Prostate gland (tissue), 2 donors: ENCODE measurements around the gene CSNK2A1.

Experiments
- POLR2A ChIP-seq: fragments of 450-650 bp; IDR thresholded peaks from one replicate; pipeline ENCODE4 v1.6.1; 2016; ENCODE audit warnings: antibody characterized with exemption, mild to moderate bottlenecking
- POLR2AphosphoS5 ChIP-seq: sonication (generic); formaldehyde crosslinking; IDR thresholded peaks from one replicate; pipeline ENCODE4 v1.6.1; 2017; ENCODE audit warnings: antibody characterized with exemption
- TF ChIP-seq, protein P1 (sequence below), 4 experiments: fragments of 200-600 bp in 2 of 4; fragments of 450-650 bp in 2 of 4; sonication (generic) in 2 of 4; IDR thresholded peaks; 1 replicate in 3 of 4; 2 replicates in 1 of 4; pipeline ENCODE4 v1.5.1; 2016 to 2019; ENCODE audit warnings: antibody characterized with exemption in 4 of 4, mild to moderate bottlenecking in 2 of 4, moderate library complexity in 2 of 4

DNA sequence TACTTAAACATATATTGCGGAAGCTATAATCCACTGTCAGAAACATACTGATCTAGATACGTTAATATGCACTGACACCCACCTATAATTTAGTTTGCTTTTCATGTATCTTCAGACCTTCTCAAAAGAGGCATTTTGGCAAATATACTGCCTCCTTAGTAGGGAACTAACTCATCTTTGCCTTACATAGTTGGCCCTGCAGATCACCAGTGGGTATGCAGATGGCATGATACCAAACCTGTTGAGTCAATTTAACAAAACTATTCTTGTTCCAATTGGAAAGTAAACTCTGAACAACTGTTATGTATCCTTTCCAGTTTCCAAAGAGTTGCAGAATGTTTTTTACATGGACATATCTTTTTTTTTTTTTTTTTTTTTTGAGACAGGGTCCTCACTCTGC is 45.6 kb downstream of the CSNK2A1 start:
- TF ChIP-seq POLR2A (no peak), POLR2AphosphoS5 (no peak)
- TF ChIP-seq, protein P1, sequence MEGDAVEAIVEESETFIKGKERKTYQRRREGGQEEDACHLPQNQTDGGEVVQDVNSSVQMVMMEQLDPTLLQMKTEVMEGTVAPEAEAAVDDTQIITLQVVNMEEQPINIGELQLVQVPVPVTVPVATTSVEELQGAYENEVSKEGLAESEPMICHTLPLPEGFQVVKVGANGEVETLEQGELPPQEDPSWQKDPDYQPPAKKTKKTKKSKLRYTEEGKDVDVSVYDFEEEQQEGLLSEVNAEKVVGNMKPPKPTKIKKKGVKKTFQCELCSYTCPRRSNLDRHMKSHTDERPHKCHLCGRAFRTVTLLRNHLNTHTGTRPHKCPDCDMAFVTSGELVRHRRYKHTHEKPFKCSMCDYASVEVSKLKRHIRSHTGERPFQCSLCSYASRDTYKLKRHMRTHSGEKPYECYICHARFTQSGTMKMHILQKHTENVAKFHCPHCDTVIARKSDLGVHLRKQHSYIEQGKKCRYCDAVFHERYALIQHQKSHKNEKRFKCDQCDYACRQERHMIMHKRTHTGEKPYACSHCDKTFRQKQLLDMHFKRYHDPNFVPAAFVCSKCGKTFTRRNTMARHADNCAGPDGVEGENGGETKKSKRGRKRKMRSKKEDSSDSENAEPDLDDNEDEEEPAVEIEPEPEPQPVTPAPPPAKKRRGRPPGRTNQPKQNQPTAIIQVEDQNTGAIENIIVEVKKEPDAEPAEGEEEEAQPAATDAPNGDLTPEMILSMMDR (IDR thresholded peaks at IDR 0.05), result no peak
